ENCODE data around the gene MRPS15.
"Not testable (repeated sequence)": the region's sequence is repeated elsewhere in the genome, so short reads cannot be mapped to it uniquely, and the experiment has no call there.

Gene MRPS15

DNA sequence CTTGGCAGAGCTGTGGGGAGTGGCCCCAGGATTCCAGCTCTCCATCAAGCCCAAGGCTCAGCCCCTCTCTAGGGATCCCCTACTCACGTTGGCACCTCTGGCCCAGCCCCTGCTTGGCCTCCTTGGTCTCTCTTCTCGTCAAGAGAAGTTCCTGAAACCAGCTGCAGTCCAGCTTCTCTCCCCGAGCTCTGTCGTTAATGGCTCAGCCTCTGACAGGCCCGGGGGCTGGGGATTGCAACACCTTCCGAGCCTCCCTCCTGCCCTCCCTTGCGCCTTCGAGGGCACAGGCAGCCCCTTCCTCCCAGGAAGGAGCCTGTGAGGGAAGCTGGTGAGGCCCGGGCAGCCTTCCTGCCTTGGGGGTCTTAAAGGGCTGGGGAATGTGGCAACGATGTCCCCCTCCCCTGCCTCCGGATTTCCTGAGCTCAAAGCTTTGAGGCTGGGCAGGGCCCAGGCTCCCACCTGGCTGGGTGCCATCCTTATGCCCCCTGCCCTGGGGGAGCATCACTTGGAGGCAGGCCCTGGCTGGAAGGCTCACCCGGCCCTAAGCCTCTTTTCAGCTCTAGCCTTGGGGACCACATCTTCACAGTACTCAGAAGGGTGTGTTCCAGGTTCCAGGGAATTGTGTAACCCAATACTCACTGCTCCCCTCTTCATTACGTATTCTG, 18.7 kb upstream of the MRPS15 start, which contains the start of gene CSF3R:
TSS of gene CSF3R (minus strand) at position 190 of the 665 bp plus-strand sequence. CDS start 3,417 bp downstream, outside the sequence.
- DNase-seq (ENCODE audit: low spot score) = no peak

GRCh38 chr1:36481771-36482723, 17.9 kb upstream of the MRPS15 start:
- no peak for DNase-seq (ENCODE audit: low spot score)

DNA sequence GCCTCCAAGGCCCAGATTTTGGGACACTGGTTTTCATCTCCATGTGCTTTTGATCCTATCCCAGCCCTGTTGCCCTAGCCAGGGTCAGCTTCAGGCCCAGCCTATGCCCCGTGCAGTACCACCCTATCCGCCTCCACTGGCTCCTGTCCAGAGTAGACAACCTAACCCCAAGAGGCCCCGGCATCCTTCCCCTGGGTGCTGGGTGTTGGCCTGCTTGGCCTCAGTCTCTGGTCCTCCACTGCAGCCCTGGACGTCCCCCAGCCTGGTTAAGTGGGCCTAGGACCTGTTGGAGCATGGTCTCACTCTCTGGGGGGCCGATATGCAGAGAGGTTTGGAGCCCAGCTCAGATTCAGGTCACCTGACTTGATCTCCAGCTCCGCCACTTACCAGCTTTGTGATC, 16.9 kb upstream of the MRPS15 start:
- no peak for DNase-seq (ENCODE audit: low spot score)

DNA sequence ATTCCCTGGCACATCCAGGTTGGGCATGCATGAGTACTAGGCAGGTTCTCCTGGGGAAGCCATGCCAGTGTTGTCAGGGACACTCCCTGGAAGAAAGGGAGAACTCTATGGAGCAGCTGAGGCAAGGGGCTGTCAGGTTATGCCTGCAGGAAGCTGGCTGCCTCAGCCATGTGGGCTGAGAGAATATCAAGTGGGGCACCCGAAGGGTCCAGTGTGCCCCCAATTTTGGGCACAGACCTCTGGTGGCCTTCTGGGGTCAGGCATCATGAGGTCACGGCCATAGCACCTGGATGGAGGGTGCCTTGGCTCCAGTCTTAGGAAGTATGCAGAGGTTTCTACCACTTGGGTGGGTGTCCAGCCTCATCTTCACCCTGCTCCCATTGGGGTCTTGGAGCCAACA, 16.0 kb upstream of the MRPS15 start:
- DNase-seq (ENCODE audit: low spot score) = no peak

GRCh38 chr1:36479505-36480051, 15.4 kb upstream of the MRPS15 start:
- DNase-seq (ENCODE audit: low spot score) = no peak

DNA sequence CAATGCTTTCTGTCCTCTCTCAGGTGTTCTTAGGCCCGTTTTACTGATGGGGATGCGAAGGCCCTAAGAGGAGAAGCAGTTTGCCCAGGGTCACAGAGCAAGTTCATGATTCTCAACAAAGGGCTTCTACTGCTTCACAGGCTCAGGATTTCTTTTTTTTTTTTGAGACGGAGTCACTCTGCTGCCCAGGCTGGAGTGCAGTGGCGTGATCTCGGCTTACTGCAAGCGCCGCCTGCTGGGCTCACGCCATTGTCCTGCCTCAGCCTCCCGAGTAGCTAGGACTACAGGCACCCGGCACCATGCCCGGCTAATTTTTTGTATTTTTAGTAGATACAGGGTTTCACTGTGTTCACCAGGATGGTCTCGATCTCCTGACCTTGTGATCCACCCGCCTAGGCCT, 13.4 kb upstream of the MRPS15 start:
- DNase-seq (ENCODE audit: low spot score) = not testable (repeated sequence)

- DNase-seq (ENCODE audit: low spot score) = no peak
Observed at GRCh38 chr1:36476945-36477344, 12.8 kb upstream of the MRPS15 start.

- no peak for DNase-seq (ENCODE audit: low spot score)
Observed at GRCh38 chr1:36475910-36476604, 11.9 kb upstream of the MRPS15 start.

GRCh38 chr1:36475341-36475740, 11.2 kb upstream of the MRPS15 start:
- DNase-seq (ENCODE audit: low spot score) = no peak

- DNase-seq (ENCODE audit: low spot score) = no peak
Observed at GRCh38 chr1:36472656-36473055, 8.5 kb upstream of the MRPS15 start.

GRCh38 chr1:36471830-36472641, 7.9 kb upstream of the MRPS15 start:
- no peak for DNase-seq (ENCODE audit: low spot score)

GRCh38 chr1:36469163-36469562, 5.0 kb upstream of the MRPS15 start:
- no peak for DNase-seq (ENCODE audit: low spot score)

GRCh38 chr1:36467700-36468455, 3.7 kb upstream of the MRPS15 start:
- DNase-seq (ENCODE audit: low spot score) = no peak

- no peak for DNase-seq (ENCODE audit: low spot score)
Observed at GRCh38 chr1:36467027-36467410, 2.8 kb upstream of the MRPS15 start.

DNA sequence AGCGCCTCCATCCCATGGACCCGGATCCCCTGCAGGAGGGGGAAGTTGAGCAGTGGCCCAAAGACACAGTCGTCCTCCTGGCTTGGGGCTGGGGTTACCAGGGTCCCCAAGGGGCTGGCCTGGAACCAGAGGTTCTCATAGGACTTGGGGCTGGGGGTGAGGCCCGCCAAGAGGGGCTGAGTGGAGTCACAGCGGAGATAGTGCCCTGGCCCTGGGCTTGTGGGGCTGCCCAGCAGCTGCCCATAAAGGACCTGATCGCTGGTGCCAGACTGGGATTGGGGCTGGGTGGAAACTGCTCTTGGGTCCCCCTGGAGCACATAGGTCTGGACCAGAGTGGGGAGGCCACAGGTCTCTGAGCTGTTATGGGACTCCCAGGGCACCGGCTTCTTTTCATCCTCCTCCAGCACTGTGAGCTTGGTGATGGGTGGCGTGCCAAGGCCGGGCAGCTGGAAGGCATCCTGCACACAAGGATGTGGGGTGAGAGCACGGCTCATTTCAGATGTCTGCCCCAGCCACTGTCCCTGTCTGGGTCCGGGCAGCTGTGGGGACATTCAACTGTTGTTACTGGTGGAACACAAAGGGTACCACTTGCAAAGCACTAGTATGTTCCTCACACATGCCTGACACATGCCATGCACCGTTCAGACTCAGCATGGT, 2.3 kb upstream of the MRPS15 start:
- no peak for DNase-seq (ENCODE audit: low spot score)

DNA sequence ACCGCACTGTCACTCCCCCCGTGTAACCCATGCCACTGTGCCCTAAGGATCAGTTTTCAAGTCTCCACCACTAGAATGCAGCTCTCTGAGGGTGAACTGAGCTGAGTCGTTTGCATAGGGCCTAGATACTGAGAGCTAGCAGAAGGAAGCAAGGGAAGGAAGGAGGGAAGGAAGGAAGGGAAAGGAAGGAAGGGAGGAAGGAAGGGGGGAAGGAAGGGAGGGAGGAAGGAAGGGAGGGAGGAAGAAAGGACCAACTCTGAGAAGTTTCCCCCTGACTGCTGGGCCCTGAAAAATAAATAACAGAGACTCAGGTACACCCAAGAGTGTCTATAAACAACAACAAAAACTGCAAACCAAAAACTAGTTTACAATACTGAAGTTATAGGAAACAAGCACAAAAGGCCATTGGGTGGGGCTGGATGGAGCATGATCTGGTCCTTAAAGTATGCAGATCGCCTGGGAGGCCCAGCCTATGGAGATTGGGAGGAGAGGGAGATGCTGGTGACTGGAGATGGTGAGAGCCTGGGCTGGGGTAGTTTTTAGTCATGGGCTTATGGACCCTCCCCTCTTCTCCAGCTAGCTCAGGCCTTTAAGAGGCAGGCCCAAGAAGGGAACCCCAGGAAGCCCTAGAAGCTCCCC, 1.7 kb upstream of the MRPS15 start:
- DNase-seq (ENCODE audit: low spot score) = no peak

DNA sequence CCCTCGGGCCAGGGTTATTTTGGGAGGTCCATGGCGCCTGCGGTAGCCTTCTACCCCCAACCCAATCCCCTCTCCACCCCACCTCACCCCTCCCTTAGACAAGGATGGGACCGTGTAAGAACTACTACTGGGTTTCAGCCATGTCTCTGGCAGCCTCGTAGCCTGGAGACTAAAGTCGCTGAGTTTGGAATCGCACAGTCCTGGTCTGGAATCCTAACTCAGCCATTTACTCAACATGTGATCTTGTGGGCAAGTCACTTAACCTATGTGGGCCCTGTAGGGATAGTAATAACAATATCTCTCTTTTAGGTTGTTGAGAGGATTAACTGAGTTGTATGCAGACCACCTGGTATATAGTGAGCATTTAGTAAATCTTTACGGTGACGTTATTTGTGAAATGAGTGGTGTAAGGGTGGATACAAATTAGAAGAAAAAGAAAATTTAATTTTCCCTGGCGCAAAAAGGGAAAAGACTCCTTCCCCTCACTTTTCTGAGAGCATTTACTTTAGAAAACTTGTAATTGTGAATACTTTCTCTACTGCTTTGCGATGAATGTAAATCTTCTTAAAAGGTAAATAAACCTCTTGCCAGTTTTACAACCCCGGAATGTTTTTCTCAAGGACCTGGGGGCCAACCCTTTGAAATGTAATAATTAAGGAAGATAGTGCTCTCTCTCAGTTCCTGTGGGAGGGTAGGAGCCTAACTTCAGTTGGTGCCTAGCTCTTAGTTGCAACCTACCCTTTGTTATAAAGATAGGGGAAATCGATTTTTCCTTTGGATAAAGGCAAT, 615 bp upstream of the MRPS15 start:
- no peak for DNase-seq (ENCODE audit: low spot score)

DNA sequence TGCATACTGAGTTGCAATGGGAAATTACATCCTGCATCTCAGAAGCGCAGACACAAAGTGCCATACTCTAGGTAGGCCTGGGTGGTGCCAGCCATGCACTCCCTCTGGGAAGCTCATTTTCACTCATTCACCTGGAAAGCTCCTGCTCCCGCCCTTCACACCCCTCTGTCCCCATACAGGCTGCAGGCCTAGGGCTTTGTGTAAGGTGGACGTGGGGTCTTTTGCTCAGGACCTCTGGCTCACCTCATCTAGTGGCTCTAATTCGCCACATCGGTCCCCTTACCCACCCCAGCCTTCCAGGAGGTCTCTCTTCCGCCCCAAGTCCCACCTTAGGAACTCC, 751 bp downstream of the MRPS15 start:
- no peak for DNase-seq (ENCODE audit: low spot score)

- DNase-seq (ENCODE audit: low spot score) = no peak
Observed at GRCh38 chr1:36458910-36459309, 5.3 kb downstream of the MRPS15 start.
